CD14-positive monocyte (primary cell): Measurements from ENCODE around the gene WDR38. TPM values are rescaled to one million over a fixed set of nuclear protein-coding genes. Genes with fewer than 3 reads are reported as not detected.
A peak's percentile ranks its signal among the peaks of the same experiment; 100 is the strongest.

Source experiments
- DNase-seq, 3 donors: peaks; one replicate each; pipeline ENCODE4 v3.0.0-alpha.2; 2011 to 2022
- H2AFZ ChIP-seq: 2 replicates; pipeline ENCODE4 v1.6.0; 2012; ENCODE audit warnings: mild to moderate bottlenecking, low read depth, low read length, inconsistent platforms; ENCODE audit not compliant: insufficient read depth, poor library complexity, severe bottlenecking
- H3K27ac ChIP-seq, 2 donors: 1 replicate in 1 of 2; 2 replicates in 1 of 2; pipeline ENCODE4 v1.5.1; 2012 to 2013; ENCODE audit warnings: low read length in 2 of 2, control low read depth in 1 of 2, inconsistent platforms in 1 of 2, low read depth in 1 of 2, mild to moderate bottlenecking in 1 of 2
- H3K27me3 ChIP-seq, 2 donors: one replicate each; pipeline versions ENCODE4 v1.6.0 to v1.6.1; 2011 to 2013; ENCODE audit warnings: low read length in 2 of 2; ENCODE audit not compliant: control insufficient read depth in 2 of 2, insufficient read depth in 2 of 2
- H3K36me3 ChIP-seq, 2 donors: replicated peaks in 1 of 2; 1 replicate in 1 of 2; 2 replicates in 1 of 2; pipeline versions ENCODE4 v1.5.1 to v1.6.1; 2012 to 2013; ENCODE audit warnings: low read length in 2 of 2, control low read depth in 1 of 2, inconsistent platforms in 1 of 2, mild to moderate bottlenecking in 1 of 2; ENCODE audit not compliant: insufficient read depth in 2 of 2, control insufficient read depth in 1 of 2
- H3K4me1 ChIP-seq, 2 donors: 1 replicate in 1 of 2; 2 replicates in 1 of 2; pipeline versions ENCODE4 v1.5.1 to v1.6.1; 2012 to 2013; ENCODE audit warnings: low read length in 2 of 2, control low read depth in 1 of 2, inconsistent platforms in 1 of 2, mild to moderate bottlenecking in 1 of 2, moderate library complexity in 1 of 2; ENCODE audit not compliant: insufficient read depth in 2 of 2, control insufficient read depth in 1 of 2
- H3K4me2 ChIP-seq: replicated peaks from 2 replicates; pipeline ENCODE3; 2012; ENCODE audit warnings: low read length, moderate library complexity, mild to moderate bottlenecking; ENCODE audit not compliant: poor library complexity, severe bottlenecking; ENCODE audit errors: extremely low read depth
- H3K4me3 ChIP-seq, 3 experiments: fragments of 200-600 bp in 1 of 3; sonication (generic) in 1 of 3; replicated peaks in 1 of 3; 1 replicate in 2 of 3; 2 replicates in 1 of 3; pipeline ENCODE4 v1.5.1; 2011 to 2013; ENCODE audit warnings: low read length in 3 of 3, mild to moderate bottlenecking in 3 of 3, control low read depth in 2 of 3, low read depth in 2 of 3, inconsistent platforms in 1 of 3, moderate library complexity in 1 of 3
- H3K79me2 ChIP-seq: 2 replicates; pipeline ENCODE4 v1.6.0; 2012; ENCODE audit warnings: mild to moderate bottlenecking, control low read depth, inconsistent platforms, low read length, moderate library complexity; ENCODE audit not compliant: insufficient read depth
- H3K9ac ChIP-seq: 2 replicates; pipeline ENCODE4 v1.6.0; 2017; ENCODE audit warnings: low read length, mild to moderate bottlenecking; ENCODE audit not compliant: insufficient read depth, poor library complexity, severe bottlenecking
- H3K9me3 ChIP-seq, 2 donors: replicated peaks in 1 of 2; 1 replicate in 1 of 2; 2 replicates in 1 of 2; pipeline versions ENCODE4 v1.5.1 to v1.6.1; 2012 to 2013; ENCODE audit warnings: low read length in 2 of 2, control low read depth in 1 of 2; ENCODE audit not compliant: control insufficient read depth in 1 of 2, insufficient read depth in 1 of 2
- H4K20me1 ChIP-seq: 2 replicates; pipeline ENCODE4 v1.6.0; 2012; ENCODE audit warnings: mild to moderate bottlenecking, low read length, control low read depth, moderate library complexity; ENCODE audit not compliant: insufficient read depth
- H3K27ac Mint-ChIP-seq, 7 donors: one replicate each; pipeline ENCODE4 v1.8.0; 2020; ENCODE audit warnings: mild to moderate bottlenecking in 7 of 7, mixed read lengths in 7 of 7, moderate library complexity in 6 of 7, inconsistent platforms in 2 of 7
- H3K27me3 Mint-ChIP-seq, 3 donors: one replicate each; pipeline ENCODE4 v1.8.0; 2021 to 2022; ENCODE audit warnings: low read depth in 3 of 3, mild to moderate bottlenecking in 3 of 3, mixed read lengths in 3 of 3, moderate library complexity in 3 of 3, inconsistent platforms in 1 of 3
- H3K36me3 Mint-ChIP-seq, 2 donors: one replicate each; pipeline ENCODE4 v1.8.0; 2020; ENCODE audit warnings: mixed read lengths in 2 of 2, inconsistent platforms in 1 of 2, mild to moderate bottlenecking in 1 of 2
- H3K4me1 Mint-ChIP-seq: one replicate; pipeline ENCODE4 v1.8.0; 2020; ENCODE audit warnings: mild to moderate bottlenecking, mixed read lengths
- H3K4me3 Mint-ChIP-seq, 2 donors: one replicate each; pipeline ENCODE4 v1.8.0; 2020; ENCODE audit warnings: mild to moderate bottlenecking in 2 of 2, mixed read lengths in 2 of 2, moderate library complexity in 1 of 2
- H3K9me3 Mint-ChIP-seq, 7 donors: one replicate each; pipeline ENCODE4 v1.8.0; 2020 to 2022; ENCODE audit warnings: mixed read lengths in 7 of 7, mild to moderate bottlenecking in 6 of 7, moderate library complexity in 6 of 7, inconsistent platforms in 2 of 7
- WGBS: methylation state at CpG from one replicate; pipeline ENCODE4 v1.1.5; 2013; ENCODE audit warnings: missing lambda C conversion rate; ENCODE audit not compliant: insufficient coverage; 5-methylcytosine and 5-hydroxymethylcytosine counted together
- intact Hi-C, 2 donors: fragments of 100-400 bp; cut with micrococcal nuclease; formaldehyde crosslinking; loops; one replicate each; pipeline versions ENCODE4 v1.15.0 to v1.15.1; 2023
- polyA plus RNA-seq, 3 donors: library from polyadenylated mRNA; depleted of rRNA in 1 of 3; unstranded in 2 of 3; stranded (reverse) in 1 of 3; fragments of 300-500 nt in 2 of 3; fragments of >200 nt in 1 of 3; fragmentation: Illumina TruSeq in 2 of 3; gene quantifications; 1 replicate in 2 of 3; 2 replicates in 1 of 3; pipeline ENCODE4 v1.2.3, GENCODE V29; 2012 to 2021
- TF ChIP-seq, protein P1 (sequence below): fragments of 200-600 bp; IDR thresholded peaks from one replicate; pipeline ENCODE4 v1.8.0; 2022; ENCODE audit warnings: antibody characterized with exemption, mild to moderate bottlenecking

WDR38 gene
- polyA plus RNA-seq, 3 donors: not detected

DNA sequence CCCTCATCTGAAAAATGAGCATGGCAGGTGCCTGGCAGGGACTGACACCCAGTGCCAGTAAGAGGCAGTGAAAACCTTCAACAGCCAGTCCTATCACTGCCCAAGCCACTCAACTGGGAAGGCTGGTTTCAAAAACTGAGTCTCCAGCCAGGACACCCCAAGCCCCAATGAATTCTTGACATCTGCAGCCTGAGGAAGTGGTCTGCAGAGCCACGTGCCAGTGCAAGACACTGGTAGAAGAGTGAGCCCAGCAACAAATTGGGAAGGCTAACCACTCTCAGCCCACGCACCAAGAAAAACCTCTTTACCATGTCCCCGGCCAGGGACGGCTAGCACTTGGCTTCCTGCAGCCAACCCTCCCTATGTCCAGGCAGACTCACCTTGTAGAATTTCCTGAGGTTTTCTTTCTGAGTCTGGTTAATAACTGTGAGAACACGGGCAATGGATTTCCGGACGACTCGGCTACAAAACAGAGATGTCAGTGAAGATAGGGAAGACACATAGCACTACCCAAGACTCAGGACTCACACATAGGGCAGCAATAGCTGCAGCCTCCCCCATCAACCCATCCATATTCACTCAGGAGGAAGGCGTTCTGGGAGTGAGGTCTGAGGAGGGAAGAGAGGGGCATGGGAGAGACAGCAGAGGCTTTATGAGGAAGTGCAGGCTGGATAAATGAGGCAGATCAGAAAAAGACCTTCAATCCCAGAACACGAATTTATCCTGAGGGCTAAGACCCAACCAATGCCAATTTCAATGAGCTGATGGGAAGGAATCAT, 6.7 kb downstream of the WDR38 start:
- peak overlapping the region in 1 of 2 donors; percentile 90 for H3K27ac ChIP-seq
- Mint-ChIP-seq H3K27me3 (peaks cover 0 to 2% (median 0%) of the 10 kb centered on the region in 3 donors), H3K9me3 (no peaks in the 10 kb centered on the region), H3K36me3 (peaks cover 36 to 40% of the 10 kb centered on the region in 2 donors), H3K4me3 (peak overlapping the region; percentile 86 to 93), H3K27ac (peak overlapping the region in 5 of 7 donors; percentile 43 to 96 (median 85)), H3K4me1 (peaks cover 34% of the 10 kb centered on the region)
- H3K4me1 ChIP-seq: peaks cover 26 to 30% of the 10 kb centered on the region in 2 donors
- TF ChIP-seq, protein P1, sequence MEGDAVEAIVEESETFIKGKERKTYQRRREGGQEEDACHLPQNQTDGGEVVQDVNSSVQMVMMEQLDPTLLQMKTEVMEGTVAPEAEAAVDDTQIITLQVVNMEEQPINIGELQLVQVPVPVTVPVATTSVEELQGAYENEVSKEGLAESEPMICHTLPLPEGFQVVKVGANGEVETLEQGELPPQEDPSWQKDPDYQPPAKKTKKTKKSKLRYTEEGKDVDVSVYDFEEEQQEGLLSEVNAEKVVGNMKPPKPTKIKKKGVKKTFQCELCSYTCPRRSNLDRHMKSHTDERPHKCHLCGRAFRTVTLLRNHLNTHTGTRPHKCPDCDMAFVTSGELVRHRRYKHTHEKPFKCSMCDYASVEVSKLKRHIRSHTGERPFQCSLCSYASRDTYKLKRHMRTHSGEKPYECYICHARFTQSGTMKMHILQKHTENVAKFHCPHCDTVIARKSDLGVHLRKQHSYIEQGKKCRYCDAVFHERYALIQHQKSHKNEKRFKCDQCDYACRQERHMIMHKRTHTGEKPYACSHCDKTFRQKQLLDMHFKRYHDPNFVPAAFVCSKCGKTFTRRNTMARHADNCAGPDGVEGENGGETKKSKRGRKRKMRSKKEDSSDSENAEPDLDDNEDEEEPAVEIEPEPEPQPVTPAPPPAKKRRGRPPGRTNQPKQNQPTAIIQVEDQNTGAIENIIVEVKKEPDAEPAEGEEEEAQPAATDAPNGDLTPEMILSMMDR: no peak
- WGBS: 40% methylated on average over 2 of the region's 10 CpGs
- peak overlapping the region; percentile 92 for H3K9ac ChIP-seq
- peak overlapping the region in 1 of 3 experiments; percentile 79 for H3K4me3 ChIP-seq
- peaks cover 38 to 44% of the 10 kb centered on the region in 2 donors for H3K36me3 ChIP-seq
- H3K4me2 ChIP-seq: peak overlapping the region; percentile 75
- H3K9me3 ChIP-seq: no peaks in the 10 kb centered on the region
- H3K79me2 ChIP-seq: peaks cover 30% of the 10 kb centered on the region
- H4K20me1 ChIP-seq: peaks cover 55% of the 10 kb centered on the region
- intact Hi-C loops: loop anchor here (5.0 to 10.0 kb wide), 2 partner anchors 82 to 285 kb away; partner anchors contain the start of genes GOLGA1 (in 2 of the 2) and SCAI (in 1 of the 2)
- DNase-seq: no peak
- H3K27me3 ChIP-seq: no peaks in the 10 kb centered on the region
- H2AFZ ChIP-seq: no peak overlapping the region

DNA sequence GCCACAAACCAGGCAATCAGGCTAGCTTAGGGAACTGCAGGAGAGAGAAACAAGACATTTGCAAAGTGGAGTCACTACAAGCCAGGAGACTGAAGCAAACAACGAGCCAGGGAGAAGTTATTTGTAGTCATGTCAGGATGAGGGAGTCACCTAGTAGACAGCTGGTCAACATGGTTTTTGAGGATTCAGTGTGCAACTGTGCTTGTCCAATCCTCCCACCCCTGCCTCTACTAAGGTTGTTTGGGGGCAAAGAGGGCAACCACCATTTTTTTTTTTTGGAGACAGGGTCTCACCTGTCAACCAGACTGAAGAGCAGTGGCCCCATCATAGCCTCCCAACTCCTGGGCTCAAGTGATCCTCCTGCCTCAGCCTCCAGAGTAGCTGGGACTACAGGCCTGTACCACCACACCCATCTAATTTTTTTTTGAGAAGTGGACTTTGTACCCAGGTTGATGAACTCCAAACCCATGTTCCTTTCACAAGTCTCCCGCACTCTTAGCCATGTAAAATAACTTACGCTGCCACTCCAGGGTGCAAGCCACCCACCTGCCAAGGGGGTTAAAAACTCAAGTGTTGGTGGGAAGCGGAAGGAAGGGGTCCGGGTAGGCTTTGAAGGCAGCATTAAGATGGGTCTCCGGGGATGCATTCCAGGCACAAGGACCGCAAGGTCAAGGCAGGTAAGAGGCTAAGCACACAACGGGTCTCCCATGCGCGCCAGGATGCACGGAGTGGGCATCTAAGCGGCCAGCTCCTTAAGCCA, 7.5 kb downstream of the WDR38 start:
- WGBS: 11% methylated on average over 9 of the region's 12 CpGs
- no peak for DNase-seq
- Histone ChIP-seq H3K4me1 (peaks cover 26 to 30% of the 10 kb centered on the region in 2 donors), H2AFZ (peak overlapping the region; percentile 80), H3K27me3 (no peaks in the 10 kb centered on the region), H3K9me3 (no peaks in the 10 kb centered on the region), H3K4me3 (peak overlapping the region; percentile 79 to 90 (median 83)), H3K4me2 (peak overlapping the region; percentile 75), H4K20me1 (peaks cover 55% of the 10 kb centered on the region), H3K27ac (peak overlapping the region; percentile 90 to 91), H3K79me2 (peaks cover 30% of the 10 kb centered on the region), H3K36me3 (peaks cover 38 to 44% of the 10 kb centered on the region in 2 donors), H3K9ac (peak overlapping the region; percentile 92)
- Mint-ChIP-seq H3K27me3 (peaks cover 0 to 2% (median 0%) of the 10 kb centered on the region in 3 donors), H3K4me1 (peaks cover 34% of the 10 kb centered on the region), H3K27ac (peak overlapping the region in 6 of 7 donors; percentile 84 to 96 (median 92)), H3K36me3 (peaks cover 36 to 40% of the 10 kb centered on the region in 2 donors), H3K4me3 (peak overlapping the region; percentile 86 to 93), H3K9me3 (no peaks in the 10 kb centered on the region)
- TF ChIP-seq, protein P1: no peak
- intact Hi-C loops: loop anchor here (5.0 to 10.0 kb wide), 2 partner anchors 82 to 284 kb away; partner anchors contain the start of genes GOLGA1 (in 2 of the 2) and SCAI (in 1 of the 2)
